GM12891 (cell line): Measurements from ENCODE around the gene MTA2.

Experiments
- POLR2A ChIP-seq: IDR thresholded peaks from 2 replicates; pipeline ENCODE4 v1.6.1; 2011; ENCODE audit warnings: low read depth, low read length, control low read depth
- POLR2AphosphoS5 ChIP-seq: IDR thresholded peaks from 2 replicates; pipeline ENCODE4 v1.6.1; 2011; ENCODE audit warnings: low read depth, low read length, control low read depth

DNA sequence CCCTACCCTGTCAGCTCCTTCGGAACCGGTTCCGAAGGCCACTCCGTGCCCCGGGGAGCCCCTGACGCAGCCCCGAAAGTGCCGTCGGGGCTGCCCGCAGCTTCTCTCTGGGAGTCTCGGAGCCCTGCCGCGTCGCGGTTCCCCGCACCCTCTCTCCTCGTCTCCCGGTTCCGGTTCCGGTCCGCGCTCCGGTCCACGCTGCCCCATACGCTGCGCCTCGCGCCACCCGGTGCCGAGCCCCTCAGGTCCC lies 618 bp downstream of the MTA2 start:
- TF ChIP-seq POLR2A: no peak
- TF ChIP-seq POLR2AphosphoS5: no peak; the same call in 1 of the 2 replicates
